Body of pancreas (tissue), 4 donors: ENCODE measurements around the gene AGPAT3.

ENCODE experiments used
- POLR2A ChIP-seq, 3 donors: fragments of 450-650 bp; IDR thresholded peaks; one replicate each; pipeline ENCODE4 v1.6.1; 2016; ENCODE audit warnings: antibody characterized with exemption in 3 of 3, mild to moderate bottlenecking in 2 of 3
- TF ChIP-seq, protein P1 (sequence below), 7 experiments: fragments of 450-650 bp in 4 of 7; fragments of 200-600 bp in 3 of 7; sonication (generic) in 3 of 7; IDR thresholded peaks; one replicate each; pipeline ENCODE4 v1.5.1; 2016 to 2019; ENCODE audit warnings: antibody characterized with exemption in 7 of 7

DNA sequence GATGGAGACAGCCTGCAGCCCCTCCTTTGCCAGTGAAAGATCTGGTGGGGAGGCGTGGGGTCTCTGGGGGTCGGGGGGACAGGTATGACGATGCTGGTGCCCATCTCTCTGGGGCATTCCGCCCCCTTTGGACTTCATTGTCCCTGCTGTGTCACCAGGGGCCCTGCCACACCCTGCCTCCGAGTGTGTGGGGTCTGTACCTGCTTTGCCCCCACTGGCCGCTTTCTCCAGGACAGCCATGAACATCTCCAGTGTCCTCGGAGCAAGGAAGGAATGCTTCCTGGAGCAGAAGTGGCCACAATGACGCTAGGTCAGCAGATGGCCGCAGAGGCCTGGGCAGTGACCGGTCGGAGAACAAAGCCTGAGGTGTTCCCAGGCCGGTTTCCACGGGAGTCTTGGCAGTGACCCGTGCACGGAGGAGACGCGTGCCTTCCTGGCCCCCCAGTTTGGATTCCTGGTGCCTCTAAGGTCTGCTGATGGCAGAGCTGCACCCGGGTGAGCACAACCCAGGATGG lies 128.5 kb downstream of the AGPAT3 start:
- TF ChIP-seq, protein P1, sequence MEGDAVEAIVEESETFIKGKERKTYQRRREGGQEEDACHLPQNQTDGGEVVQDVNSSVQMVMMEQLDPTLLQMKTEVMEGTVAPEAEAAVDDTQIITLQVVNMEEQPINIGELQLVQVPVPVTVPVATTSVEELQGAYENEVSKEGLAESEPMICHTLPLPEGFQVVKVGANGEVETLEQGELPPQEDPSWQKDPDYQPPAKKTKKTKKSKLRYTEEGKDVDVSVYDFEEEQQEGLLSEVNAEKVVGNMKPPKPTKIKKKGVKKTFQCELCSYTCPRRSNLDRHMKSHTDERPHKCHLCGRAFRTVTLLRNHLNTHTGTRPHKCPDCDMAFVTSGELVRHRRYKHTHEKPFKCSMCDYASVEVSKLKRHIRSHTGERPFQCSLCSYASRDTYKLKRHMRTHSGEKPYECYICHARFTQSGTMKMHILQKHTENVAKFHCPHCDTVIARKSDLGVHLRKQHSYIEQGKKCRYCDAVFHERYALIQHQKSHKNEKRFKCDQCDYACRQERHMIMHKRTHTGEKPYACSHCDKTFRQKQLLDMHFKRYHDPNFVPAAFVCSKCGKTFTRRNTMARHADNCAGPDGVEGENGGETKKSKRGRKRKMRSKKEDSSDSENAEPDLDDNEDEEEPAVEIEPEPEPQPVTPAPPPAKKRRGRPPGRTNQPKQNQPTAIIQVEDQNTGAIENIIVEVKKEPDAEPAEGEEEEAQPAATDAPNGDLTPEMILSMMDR (IDR thresholded peaks at IDR 0.05) = no peak
- no peak for TF ChIP-seq POLR2A (IDR thresholded peaks at IDR 0.05)
